Islet precursor cell (in vitro differentiated cells): ENCODE results near the gene FBLN2.

Experiments
- DNase-seq: peaks from one replicate; pipeline ENCODE4 v3.0.0-alpha.2; 2018

FBLN2 gene

DNA sequence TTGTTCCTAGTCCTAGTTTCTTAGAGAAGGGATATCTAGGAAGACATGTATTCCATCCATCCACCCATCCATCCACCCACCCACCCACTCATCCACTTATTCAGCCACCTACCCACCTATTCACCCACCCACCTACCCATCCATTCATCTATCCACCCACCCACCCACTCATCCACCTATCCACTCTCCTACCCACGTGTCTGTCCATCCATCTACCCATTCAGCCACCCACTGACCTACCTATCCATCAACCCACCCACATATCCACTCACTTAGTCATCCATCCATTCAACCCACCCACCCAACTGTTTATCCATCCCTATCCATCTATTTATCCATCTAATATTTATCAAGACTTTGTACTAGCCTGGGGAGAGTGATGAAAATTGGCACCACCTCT lies 120.5 kb downstream of the FBLN2 start:
- no peak for DNase-seq

DNA sequence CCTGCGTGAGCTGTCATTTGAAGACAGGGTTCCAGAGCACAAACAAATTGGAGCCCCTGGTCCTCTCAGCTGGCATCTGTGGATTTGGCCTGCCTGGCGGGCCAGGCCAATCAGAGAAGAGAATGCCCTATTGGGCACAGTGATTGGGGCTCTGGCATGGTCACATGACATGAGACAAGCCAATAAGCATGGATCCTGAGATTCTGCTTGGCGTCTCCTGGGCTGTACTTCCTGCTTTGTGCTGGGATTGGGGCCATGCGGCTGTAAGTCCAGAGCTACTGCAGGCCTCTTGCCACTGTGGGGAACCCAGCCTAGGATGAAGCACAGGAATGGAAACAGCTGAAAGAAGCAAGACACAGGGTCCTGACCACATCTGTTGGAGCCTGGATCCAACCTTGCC lies 121.4 kb downstream of the FBLN2 start:
- no peak for DNase-seq

DNA sequence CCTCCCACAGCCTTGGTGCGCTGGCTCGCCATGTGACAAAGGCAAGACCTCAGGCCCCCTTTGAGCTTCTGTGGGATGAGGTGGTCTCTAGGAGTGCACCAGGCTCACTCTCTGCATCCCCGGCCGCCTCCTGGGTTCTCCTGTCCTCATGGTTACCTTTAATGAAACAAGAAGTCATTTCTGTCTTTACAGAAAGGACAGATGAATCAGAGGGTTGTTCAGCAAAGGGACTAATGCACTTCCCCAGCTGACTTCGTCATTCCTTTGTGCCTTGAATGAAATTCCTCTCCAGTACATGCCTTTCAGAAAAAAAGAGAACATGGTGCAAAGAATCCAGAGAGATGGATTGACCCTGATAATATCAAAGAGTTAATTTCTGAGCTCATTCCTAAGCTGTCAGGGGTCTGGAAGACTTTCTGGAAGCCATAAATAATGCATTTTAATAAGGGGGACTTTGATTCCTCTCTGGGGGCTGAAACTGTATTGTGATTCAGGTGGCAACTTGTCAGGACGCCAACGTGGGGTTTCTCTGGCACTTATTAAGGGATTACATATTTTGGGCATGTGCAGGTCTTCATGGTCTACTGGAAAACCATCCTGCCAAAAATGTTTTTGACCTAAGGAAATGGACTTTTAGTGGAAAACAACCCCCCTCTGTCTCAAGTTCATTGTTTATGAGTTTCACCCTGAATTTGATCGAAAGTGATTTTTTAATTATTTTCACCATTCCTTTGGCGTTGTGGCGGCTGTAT lies 122.7 kb downstream of the FBLN2 start:
- no peak for DNase-seq

DNA sequence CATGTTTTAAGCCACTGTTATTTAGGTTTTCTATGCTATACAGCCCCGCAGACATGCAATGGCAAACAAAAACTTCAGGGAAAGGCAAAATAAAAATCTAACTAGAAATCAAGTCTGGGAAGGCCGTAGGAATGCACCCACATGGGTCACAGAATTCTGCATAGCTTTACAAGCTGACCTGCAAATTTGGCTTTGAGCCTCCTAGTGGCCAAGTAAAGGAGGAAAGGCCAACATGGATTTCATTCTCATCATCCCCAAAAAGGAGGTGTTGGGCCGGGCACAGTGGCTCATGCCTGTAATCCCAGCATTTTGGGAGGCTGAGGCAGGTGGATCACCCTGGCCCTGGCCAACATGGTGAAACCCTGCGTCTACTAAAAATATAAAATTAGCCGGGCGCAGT lies 124.3 kb downstream of the FBLN2 start:
- DNase-seq, result no peak

DNA sequence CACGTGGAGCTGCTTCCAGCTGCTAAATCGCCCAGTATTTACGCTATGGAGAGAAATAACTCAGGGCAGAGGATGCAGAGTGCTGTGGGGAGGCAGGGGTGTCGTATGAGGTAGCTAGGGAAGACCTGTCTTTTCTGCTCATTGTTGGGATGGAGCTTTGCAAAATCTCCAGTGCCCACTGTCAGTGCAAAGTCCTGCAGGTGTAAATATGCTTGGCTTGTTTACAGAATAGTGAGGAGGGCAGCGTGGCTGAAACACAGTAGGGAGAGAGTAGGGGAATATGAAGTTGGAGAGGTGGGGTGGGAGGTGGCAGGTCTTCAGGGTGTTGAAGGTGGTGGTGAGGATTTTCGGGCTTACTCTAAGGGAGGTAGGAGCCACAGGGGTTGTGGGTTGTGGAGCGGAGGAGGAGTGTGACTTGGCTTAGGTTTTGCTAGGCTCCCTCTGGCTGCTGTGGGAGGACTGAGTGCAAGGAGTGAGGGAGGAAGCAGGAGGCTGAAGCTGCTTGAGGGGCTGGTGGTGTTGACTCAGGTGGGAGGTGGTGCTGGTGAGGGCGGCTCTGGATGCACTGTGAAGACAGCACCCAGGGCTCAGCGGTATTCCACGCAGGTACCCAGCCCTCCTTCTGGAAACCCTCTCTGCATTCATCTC lies 125.7 kb downstream of the FBLN2 start:
- DNase-seq, result no peak

DNA sequence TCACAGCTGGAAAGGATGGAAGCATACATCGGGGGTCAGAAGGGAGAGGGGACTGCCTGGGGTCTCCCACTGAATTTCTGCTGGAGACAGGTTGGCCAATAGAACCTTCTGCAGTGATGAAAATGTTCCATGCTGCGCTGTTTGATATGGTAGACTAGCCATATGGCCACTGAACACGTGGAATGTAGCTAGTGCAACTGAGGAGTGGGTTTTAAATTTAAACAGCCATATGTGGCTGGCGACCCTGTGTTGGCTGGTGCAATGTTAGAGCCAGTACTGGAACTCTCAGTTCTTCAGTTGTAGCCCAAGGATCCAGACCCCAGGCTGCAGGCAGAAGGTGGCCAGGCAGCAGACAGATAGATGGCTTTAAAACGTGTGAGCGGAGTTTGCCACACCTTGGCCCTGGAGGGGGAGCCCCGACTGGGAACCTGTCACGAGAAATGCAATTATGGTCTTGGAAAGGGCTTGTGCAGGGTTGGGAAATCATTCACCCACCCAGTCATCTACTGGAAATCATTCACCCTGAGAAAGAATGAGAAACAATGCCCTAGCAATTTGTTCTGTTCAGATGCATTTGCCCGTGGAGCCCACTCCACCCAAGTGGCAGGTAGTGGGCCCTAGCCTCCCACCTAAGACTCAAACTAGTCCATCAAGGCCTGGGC lies 127.6 kb downstream of the FBLN2 start:
- DNase-seq, result no peak

DNA sequence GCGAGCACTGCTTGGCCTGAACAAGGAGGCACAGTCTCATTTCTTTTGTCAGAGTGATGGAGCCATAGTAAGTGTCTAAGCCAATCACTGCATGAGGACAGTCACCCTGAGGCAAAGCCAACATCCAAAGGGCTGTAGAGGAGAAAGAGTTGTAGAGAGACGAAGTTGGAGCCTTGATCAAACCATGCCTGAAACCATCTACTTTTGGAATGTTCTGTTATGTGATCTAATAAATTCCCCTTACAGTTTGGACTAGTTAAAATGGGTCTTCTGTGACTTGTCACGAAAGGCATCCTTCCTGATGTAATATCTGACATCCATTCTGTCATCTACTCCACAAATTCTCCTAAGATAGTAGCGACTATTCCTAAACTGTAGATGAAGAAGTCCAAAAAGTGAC lies 128.3 kb downstream of the FBLN2 start:
- no peak for DNase-seq

DNA sequence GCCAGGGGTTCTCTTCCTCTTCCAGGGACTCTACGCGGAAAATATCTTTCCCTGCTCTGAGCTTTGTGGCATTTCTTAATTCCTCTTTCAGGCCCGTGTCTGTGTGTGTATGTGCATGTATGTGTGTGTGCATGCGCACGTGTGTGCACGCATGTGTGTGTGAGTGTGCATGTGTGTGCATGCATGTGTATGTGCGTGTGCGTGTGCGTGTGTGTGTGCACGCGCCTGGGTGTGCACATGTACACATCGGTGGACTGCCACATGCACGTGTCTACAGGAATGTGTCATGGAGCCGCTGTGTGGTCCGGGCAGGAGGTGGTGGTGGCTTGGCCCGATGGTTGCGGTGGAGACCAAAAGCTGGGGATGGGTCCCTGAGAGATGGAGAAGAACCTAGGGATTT lies 133.0 kb downstream of the FBLN2 start:
- no peak for DNase-seq

DNA sequence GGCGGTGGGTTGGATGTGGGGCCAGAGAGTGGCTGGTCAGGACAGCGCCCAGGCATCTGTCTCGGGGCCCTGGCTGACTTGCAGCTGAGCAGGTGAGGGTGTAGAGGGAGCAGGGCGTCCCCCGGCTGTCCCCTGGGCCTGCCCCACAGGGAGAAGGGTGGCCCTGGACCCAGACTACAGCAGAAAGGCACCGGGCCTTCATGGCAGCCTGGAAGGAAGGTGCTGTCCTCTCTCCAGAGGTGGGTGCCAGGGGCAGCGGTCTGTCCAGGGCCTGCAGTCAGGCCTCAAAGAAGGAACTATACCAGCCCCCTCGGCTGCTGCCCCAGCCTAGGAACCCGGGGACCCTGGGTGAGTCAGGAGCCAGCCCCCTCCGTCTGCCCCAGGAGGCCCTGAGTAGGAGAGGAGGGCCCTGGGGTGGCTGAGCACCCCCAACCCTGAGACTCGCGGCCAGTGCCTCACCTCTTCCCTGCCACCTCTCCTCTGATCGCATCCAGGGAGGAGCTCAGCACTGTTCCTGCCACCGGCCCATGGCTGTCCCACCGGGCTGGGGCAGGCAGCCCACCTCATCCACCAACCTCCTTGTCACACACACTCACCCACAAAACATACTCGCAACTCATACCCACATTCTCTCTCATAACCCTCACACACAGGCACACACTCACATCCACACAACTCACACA lies 133.5 kb downstream of the FBLN2 start:
- DNase-seq, result no peak

DNA sequence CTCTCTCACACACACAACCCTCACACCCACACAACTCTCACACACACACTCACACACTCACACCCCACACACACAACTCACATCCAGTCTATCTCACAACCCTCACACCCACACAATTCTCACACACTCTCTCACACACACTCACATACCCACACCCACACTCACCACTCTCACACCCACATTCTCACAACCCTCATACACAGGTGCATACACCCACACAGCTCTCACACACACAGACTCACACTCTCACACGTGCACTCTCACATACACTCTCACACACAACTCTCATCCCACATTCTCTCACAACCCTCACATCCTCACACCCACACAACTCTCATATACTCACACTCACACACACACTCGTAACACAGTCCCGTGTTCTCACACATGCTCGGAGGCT lies 134.4 kb downstream of the FBLN2 start:
- no peak for DNase-seq

DNA sequence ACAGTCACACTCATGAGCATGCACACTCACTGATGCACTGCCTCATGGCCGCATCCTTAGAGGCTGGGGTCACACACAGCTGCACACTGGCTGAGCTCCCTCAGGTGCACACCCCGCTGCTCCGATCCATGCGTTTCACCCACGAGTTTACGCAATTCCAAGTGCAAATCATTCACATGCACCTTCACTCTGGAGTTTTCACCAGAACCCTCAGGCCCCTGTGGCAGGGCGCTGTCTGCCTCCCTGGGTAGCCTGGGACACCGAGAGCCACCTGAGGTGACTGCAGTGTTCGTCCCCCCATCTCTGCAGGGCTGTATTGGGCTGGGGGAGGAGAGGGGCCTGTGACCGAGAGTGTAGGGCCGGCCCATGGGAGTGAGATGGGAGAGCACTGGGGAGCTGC lies 134.8 kb downstream of the FBLN2 start:
- no peak for DNase-seq

DNA sequence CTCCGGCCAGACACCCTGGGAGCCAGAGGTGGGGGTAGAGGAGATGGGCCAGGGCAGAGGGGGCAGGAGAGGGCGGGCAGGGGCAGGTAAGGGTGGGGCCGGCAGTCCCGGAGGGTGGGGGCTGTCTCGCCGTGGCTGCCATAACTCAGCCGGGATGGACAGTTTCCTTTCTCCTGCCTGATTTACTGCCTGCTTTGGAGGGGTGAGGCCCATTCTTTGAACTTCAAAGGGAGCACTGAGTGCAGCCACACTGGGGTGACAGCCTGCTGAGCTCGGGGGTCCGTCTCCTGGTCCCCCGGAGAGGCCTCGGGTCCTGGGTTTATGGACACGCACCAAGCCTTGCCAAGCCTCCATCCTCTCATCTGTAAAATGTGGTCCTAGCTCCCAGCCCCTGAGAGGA lies 135.4 kb downstream of the FBLN2 start:
- no peak for DNase-seq

DNA sequence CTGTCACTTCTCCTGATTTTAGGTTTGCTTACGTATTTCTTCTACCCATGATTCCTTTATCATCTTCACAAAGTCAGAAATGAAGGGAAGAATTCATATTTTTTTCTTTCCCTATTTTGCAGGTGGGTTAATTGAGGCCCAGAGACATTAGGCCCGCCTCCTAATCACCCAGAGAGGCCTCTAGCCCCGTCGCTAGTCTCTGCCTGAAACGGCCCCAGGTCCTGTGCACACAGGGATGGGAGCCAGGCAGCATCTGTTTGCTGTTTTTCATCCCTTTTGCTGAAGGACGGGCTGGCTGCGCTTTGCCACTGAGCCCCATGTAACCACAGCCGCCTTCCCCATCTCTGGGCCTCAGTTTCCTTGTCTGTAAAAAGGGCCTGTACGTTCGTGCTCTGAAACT lies 135.9 kb downstream of the FBLN2 start:
- DNase-seq, result no peak

DNA sequence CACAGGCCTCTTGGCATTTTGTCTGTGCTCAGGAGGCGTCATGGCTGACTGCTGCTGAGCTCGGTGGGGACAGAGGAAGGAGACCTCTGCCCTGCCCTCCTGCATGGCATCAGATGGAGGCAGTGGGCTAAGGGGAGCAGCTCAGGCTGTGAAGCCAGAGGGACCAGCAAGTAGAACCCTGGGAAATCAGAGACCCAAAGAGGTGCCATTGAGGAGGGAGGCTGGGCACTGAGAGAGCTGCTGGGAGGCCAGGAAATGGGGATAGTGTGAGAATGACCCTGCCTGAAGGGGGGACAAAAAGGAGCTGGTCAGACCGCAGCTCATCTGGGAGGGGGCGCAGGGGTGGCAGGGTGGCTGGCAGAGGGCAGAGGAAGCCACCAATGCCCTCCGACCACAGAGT lies 136.8 kb downstream of the FBLN2 start:
- no peak for DNase-seq

DNA sequence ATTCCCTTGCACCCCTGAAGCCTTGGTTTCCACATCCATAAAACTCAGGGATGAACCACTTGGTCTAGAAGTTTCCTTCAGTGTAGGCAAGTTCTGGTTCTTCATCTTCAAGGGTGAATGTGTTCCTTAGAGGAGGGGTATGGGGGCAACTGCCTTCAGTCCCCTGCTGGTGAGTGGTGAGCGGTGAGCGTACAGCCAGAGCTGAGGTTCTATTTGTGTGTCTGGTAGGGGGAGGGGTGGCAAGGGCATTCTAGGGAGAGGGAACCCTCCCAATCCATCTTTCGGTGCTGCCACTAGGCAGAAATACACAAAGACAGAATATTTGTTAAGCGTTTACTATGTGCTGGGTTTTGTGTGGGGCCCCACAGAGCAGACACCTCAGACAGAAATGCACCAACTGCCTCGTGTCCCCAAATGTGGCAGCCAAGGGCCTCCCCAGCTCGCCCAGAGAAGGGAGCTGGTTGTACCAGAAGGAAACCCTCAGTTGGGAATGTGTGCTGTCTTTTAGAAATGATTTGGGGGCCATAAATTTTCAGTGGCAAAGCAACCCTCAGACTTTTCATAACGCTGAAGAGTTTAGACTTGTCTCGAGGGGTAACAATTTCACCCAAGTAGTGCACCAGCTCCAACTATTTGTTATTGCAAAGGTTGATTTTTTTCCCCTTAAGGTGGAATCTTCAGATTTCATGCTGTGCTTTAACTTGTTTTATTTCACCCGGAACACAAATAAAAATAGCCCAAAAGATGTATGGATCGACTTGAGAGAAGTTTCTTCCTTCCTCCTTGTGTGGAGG lies 137.6 kb downstream of the FBLN2 start:
- DNase-seq, result no peak

DNA sequence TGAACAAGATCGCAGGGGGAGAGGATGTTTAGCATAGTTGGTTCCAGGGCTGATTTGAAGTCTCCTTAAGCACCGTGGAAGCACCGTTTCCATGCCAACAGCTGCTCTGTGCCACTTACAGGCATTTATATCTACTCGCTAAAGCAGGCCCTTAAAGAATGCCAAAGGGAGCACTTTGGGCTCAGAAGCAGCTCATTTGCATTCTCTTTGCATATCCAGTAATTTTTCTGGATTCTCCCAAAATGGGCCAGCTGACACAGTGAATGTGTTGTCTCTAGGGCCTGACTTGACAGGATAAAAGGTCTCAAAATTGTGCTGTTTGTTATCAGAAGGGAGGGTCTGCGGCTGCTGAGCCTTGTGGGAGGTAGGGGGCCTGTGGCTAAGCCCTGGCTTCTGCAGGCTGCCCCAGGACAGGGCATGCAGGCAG lies 138.6 kb downstream of the FBLN2 start:
- no peak for DNase-seq
